NCI-H1417 (cell line): ENCODE results near the gene RHOT2.

Source experiments
- DNase-seq, 3 experiments: peaks; one replicate each; lab custom pipeline; 2025; lab: John Stamatoyannopoulos, UW

The RHOT2 gene

GRCh38 chr16:700684-701584, 33.0 kb downstream of the RHOT2 start:
- no peak for DNase-seq

- no peak for DNase-seq
Observed at GRCh38 chr16:702341-702740, 34.4 kb downstream of the RHOT2 start.

- no peak for DNase-seq
Observed at GRCh38 chr16:703406-703805, 35.5 kb downstream of the RHOT2 start.

- no peak for DNase-seq
Observed at GRCh38 chr16:704047-704446, 36.1 kb downstream of the RHOT2 start.

- DNase-seq, result peak in 2 of 3 experiments; percentile 47 to 54
Observed at GRCh38 chr16:704552-705380, 36.8 kb downstream of the RHOT2 start.

- DNase-seq, result peak; percentile 88 to 98 (median 92)
Observed at GRCh38 chr16:705431-706188, 37.7 kb downstream of the RHOT2 start, which contains the start of gene FBXL16. Gene FBXL16, minus strand, starts transcription at chr16:705801. Its CDS starts 8,396 bp downstream, at chr16:697405.

GRCh38 chr16:706189-707061, 38.5 kb downstream of the RHOT2 start:
- peak; percentile 41 to 81 (median 79) for DNase-seq

GRCh38 chr16:707062-707538, 39.2 kb downstream of the RHOT2 start:
- peak; percentile 25 to 69 (median 66) for DNase-seq

- DNase-seq, result no peak
Observed at GRCh38 chr16:708019-708418, 40.1 kb downstream of the RHOT2 start.

- DNase-seq, result no peak
Observed at GRCh38 chr16:708959-709358, 41.0 kb downstream of the RHOT2 start.

- DNase-seq, result peak; percentile 95 to 99 (median 98)
Observed at GRCh38 chr16:709566-710499, 41.9 kb downstream of the RHOT2 start.

GRCh38 chr16:710500-711075, 42.7 kb downstream of the RHOT2 start:
- DNase-seq, result peak in 1 of 3 experiments; percentile 70

- DNase-seq, result no peak
Observed at GRCh38 chr16:711084-711483, 43.2 kb downstream of the RHOT2 start.

- peak; percentile 65 to 77 (median 72) for DNase-seq
Observed at GRCh38 chr16:711548-712320, 43.8 kb downstream of the RHOT2 start.

GRCh38 chr16:712740-713250, 44.9 kb downstream of the RHOT2 start:
- DNase-seq, result peak; percentile 11 to 53 (median 50)

GRCh38 chr16:714079-714478, 46.1 kb downstream of the RHOT2 start:
- DNase-seq, result no peak

- DNase-seq, result peak; percentile 83 to 91 (median 87)
Observed at GRCh38 chr16:714558-715476, 46.9 kb downstream of the RHOT2 start, which contains the start of gene METRN. Gene METRN, plus strand, starts transcription at chr16:715118. Its CDS starts 172 bp downstream, at chr16:715290.
